Gastroesophageal sphincter (tissue), 3 donors: ENCODE data around the gene SDC3.

Source experiments
- EP300 ChIP-seq: sonication (generic); formaldehyde crosslinking; IDR thresholded peaks from one replicate; pipeline ENCODE4 v1.6.1; 2017; ENCODE audit warnings: antibody characterized with exemption, mild to moderate bottlenecking
- POLR2AphosphoS5 ChIP-seq: sonication (generic); formaldehyde crosslinking; IDR thresholded peaks from one replicate; pipeline ENCODE4 v1.6.1; 2017; ENCODE audit warnings: antibody characterized with exemption
- TF ChIP-seq, protein P1 (sequence below), 4 experiments: fragments of 200-600 bp in 2 of 4; fragments of 450-650 bp in 2 of 4; sonication (generic) in 1 of 4; IDR thresholded peaks; one replicate each; pipeline ENCODE4 v1.5.1; 2017 to 2019; ENCODE audit warnings: antibody characterized with exemption in 4 of 4, mild to moderate bottlenecking in 2 of 4, moderate library complexity in 2 of 4

DNA sequence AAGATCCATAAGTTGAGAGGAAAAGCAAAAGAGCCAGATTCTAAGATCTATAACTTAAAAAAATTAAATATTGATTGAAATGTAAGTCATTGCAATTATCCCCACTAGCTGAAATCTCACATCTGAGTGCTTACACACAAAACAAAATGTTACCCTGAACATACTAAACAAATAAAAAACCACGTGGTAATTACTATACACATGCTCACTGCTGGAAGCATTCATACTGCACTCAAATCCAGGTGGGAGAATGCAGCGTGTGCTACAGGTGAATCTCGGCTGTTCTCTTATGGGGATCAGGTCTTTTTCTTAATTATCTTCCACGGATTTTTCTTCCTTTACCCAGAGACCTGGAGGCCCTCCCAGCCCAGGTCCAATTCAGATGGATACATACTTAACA lies 74.3 kb downstream of the SDC3 start:
- TF ChIP-seq, protein P1, sequence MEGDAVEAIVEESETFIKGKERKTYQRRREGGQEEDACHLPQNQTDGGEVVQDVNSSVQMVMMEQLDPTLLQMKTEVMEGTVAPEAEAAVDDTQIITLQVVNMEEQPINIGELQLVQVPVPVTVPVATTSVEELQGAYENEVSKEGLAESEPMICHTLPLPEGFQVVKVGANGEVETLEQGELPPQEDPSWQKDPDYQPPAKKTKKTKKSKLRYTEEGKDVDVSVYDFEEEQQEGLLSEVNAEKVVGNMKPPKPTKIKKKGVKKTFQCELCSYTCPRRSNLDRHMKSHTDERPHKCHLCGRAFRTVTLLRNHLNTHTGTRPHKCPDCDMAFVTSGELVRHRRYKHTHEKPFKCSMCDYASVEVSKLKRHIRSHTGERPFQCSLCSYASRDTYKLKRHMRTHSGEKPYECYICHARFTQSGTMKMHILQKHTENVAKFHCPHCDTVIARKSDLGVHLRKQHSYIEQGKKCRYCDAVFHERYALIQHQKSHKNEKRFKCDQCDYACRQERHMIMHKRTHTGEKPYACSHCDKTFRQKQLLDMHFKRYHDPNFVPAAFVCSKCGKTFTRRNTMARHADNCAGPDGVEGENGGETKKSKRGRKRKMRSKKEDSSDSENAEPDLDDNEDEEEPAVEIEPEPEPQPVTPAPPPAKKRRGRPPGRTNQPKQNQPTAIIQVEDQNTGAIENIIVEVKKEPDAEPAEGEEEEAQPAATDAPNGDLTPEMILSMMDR (IDR thresholded peaks at IDR 0.05), result no peak
- no peak for TF ChIP-seq POLR2AphosphoS5
- no peak for TF ChIP-seq EP300
